ENCODE data around the gene SSNA1.

SSNA1 gene

GRCh38 chr9:137204731-137205125 lies 16.3 kb downstream of the SSNA1 start:
- no peak for DNase-seq

GRCh38 chr9:137205126-137206069 lies 16.9 kb downstream of the SSNA1 start, which contains the start of the genes NDOR1 and TMEM203:
TSS of gene NDOR1 (plus strand) at chr9:137205700. CDS start at chr9:137205778, 78 bp downstream.
TSS of gene TMEM203 (minus strand) at chr9:137205648. CDS start at chr9:137205414, 234 bp downstream.
- peak; percentile 89 for DNase-seq

- no peak for DNase-seq
These were observed 18.1 kb downstream of the SSNA1 start for GRCh38 chr9:137206602-137207001.

GRCh38 chr9:137211532-137211931 lies 23.1 kb downstream of the SSNA1 start:
- DNase-seq, result no peak

GRCh38 chr9:137212520-137212919 lies 24.0 kb downstream of the SSNA1 start:
- no peak for DNase-seq

- no peak for DNase-seq
These were observed 24.9 kb downstream of the SSNA1 start for GRCh38 chr9:137213160-137214060.

- no peak for DNase-seq
These were observed 26.1 kb downstream of the SSNA1 start for GRCh38 chr9:137214620-137215019.

- DNase-seq, result no peak
These were observed 26.9 kb downstream of the SSNA1 start for GRCh38 chr9:137215196-137215986.

- DNase-seq, result no peak
These were observed 27.9 kb downstream of the SSNA1 start for GRCh38 chr9:137216188-137216965.

GRCh38 chr9:137217276-137218211 lies 29.1 kb downstream of the SSNA1 start:
- DNase-seq, result peak; percentile 77

- DNase-seq, result no peak
These were observed 29.8 kb downstream of the SSNA1 start for GRCh38 chr9:137218212-137218753.

GRCh38 chr9:137218754-137219271 lies 30.3 kb downstream of the SSNA1 start:
- DNase-seq, result no peak

GRCh38 chr9:137219757-137220316 lies 31.4 kb downstream of the SSNA1 start:
- no peak for DNase-seq

- DNase-seq, result no peak
These were observed 32.0 kb downstream of the SSNA1 start for GRCh38 chr9:137220317-137221094.

GRCh38 chr9:137221095-137221505 lies 32.6 kb downstream of the SSNA1 start:
- no peak for DNase-seq

- peak; percentile 23 for DNase-seq
These were observed 33.1 kb downstream of the SSNA1 start for GRCh38 chr9:137221506-137222111.

GRCh38 chr9:137222190-137223077 lies 34.0 kb downstream of the SSNA1 start, which contains the start of gene RNF208:
TSS of gene RNF208 (minus strand) at chr9:137222240. CDS start at chr9:137221212, 1,028 bp downstream.
- peak; percentile 59 for DNase-seq
